ENCODE results near the gene STMN3.

Gene STMN3

GRCh38 chr20:63692436-63693082, 39.3 kb upstream of the STMN3 start:
- no peak for DNase-seq (ENCODE audit: low read depth)

GRCh38 chr20:63691711-63692435, 38.6 kb upstream of the STMN3 start:
- DNase-seq (ENCODE audit: low read depth) = no peak

GRCh38 chr20:63690898-63691710, 37.9 kb upstream of the STMN3 start:
- no peak for DNase-seq (ENCODE audit: low read depth)

GRCh38 chr20:63690003-63690897, 37.0 kb upstream of the STMN3 start:
- DNase-seq (ENCODE audit: low read depth) = no peak

- no peak for DNase-seq (ENCODE audit: low read depth)
These were observed 36.1 kb upstream of the STMN3 start for GRCh38 chr20:63689046-63690002.

GRCh38 chr20:63688228-63689045, 35.2 kb upstream of the STMN3 start:
- no peak for DNase-seq (ENCODE audit: low read depth)

- no peak for DNase-seq (ENCODE audit: low read depth)
These were observed 34.4 kb upstream of the STMN3 start for GRCh38 chr20:63687419-63688178.

GRCh38 chr20:63686492-63687321, 33.5 kb upstream of the STMN3 start:
- DNase-seq (ENCODE audit: low read depth) = no peak

GRCh38 chr20:63686094-63686491, 32.9 kb upstream of the STMN3 start:
- DNase-seq (ENCODE audit: low read depth) = no peak

- DNase-seq (ENCODE audit: low read depth) = no peak
These were observed 32.2 kb upstream of the STMN3 start for GRCh38 chr20:63685269-63686026.

GRCh38 chr20:63682384-63683139, 29.3 kb upstream of the STMN3 start:
- DNase-seq (ENCODE audit: low read depth) = no peak

GRCh38 chr20:63681609-63682142, 28.5 kb upstream of the STMN3 start:
- no peak for DNase-seq (ENCODE audit: low read depth)

GRCh38 chr20:63680857-63681608, 27.8 kb upstream of the STMN3 start:
- DNase-seq (ENCODE audit: low read depth) = no peak

- no peak for DNase-seq (ENCODE audit: low read depth)
These were observed 27.2 kb upstream of the STMN3 start for GRCh38 chr20:63680427-63680826.

GRCh38 chr20:63679799-63680305, 26.6 kb upstream of the STMN3 start:
- DNase-seq (ENCODE audit: low read depth) = no peak

Data from activated T-cell treated with anti-CD3 and anti-CD28 coated beads for 24 hours (primary cell).